GM12878 (cell line): ENCODE results near the gene CBFA2T3. TPM values are rescaled to one million over a fixed set of nuclear protein-coding genes. Genes with fewer than 3 reads are reported as not detected.

ENCODE experiments used
- ATAC-seq: fragments of 200-7000 bp; cut with Tn5 transposase; 3 replicates; pipeline ENCODE4 v1.9.1; 2020; ENCODE audit warnings: mild to moderate bottlenecking, moderate library complexity
- BruUV-seq: library from RNA; stranded (reverse); fragments of 400-500 nt; replicated peaks from 2 replicates; lab custom pipeline; 2021; lab: Mats Ljungman, UMichigan
- CTCF ChIA-PET: fragments of 300-600 bp; sonication (Branson Sonifier 250); formaldehyde crosslinking; extraction: SDS; loops from one replicate; lab custom pipeline; 2021; ENCODE audit warnings: inconsistent platforms; lab: Yijun Ruan, JAX
- POLR2A ChIA-PET: fragments of 350-600 bp; formaldehyde crosslinking; extraction: SDS; loops from one replicate; lab custom pipeline; 2021; ENCODE audit warnings: inconsistent platforms; lab: Charles Lee
- RAD21 ChIA-PET: fragments of 300-600 bp; sonication (Branson Sonifier 250); formaldehyde crosslinking; loops from one replicate; lab custom pipeline; 2023; ENCODE audit warnings: antibody characterized with exemption; ENCODE audit not compliant: unreplicated experiment; lab: Charles Lee
- SMC1A ChIA-PET: fragments of 300-600 bp; sonication (Branson Sonifier 250); formaldehyde crosslinking; loops from one replicate; lab custom pipeline; 2023; ENCODE audit not compliant: unreplicated experiment, uncharacterized antibody; lab: Charles Lee
- DNase-seq: peaks from one replicate; pipeline ENCODE4 v3.0.0-alpha.2; 2011; ENCODE audit warnings: low read depth, low spot score
- FAIRE-seq: peaks from 3 replicates; lab custom pipeline; 2011; peaks lifted over from hg19 to GRCh38; lab: Jason Lieb, UNC
- H2AFZ ChIP-seq: 2 replicates; pipeline ENCODE4 v1.6.0; 2011; ENCODE audit warnings: low read depth, low read length, control low read depth; ENCODE audit not compliant: control insufficient read depth
- H3K27ac ChIP-seq: 2 replicates; pipeline ENCODE4 v1.5.1; 2011; ENCODE audit warnings: control low read depth; ENCODE audit not compliant: control insufficient read depth, insufficient read depth
- H3K27me3 ChIP-seq, 2 experiments: replicated peaks in 1 of 2; 2 replicates each; pipeline versions ENCODE4 v1.6.0 to v1.6.1; 2011; ENCODE audit warnings: low read length in 1 of 2; ENCODE audit not compliant: control insufficient read depth in 2 of 2, insufficient read depth in 2 of 2
- H3K36me3 ChIP-seq, 2 experiments: 2 replicates each; pipeline ENCODE4 v1.5.1; 2011; ENCODE audit warnings: low read length in 1 of 2; ENCODE audit not compliant: control insufficient read depth in 2 of 2, insufficient read depth in 2 of 2
- H3K4me1 ChIP-seq: 2 replicates; pipeline ENCODE4 v1.6.1; 2011; ENCODE audit warnings: mild to moderate bottlenecking, low read length, moderate library complexity, mixed read lengths; ENCODE audit not compliant: control insufficient read depth, insufficient read depth
- H3K4me2 ChIP-seq: 2 replicates; pipeline ENCODE4 v1.6.0; 2011; ENCODE audit warnings: control low read depth; ENCODE audit not compliant: control insufficient read depth, insufficient read depth
- H3K4me3 ChIP-seq: fragments of 200-600 bp; sonication (generic); 2 replicates; pipeline ENCODE4 v1.5.1; 2016
- H3K79me2 ChIP-seq: 2 replicates; pipeline ENCODE4 v1.6.0; 2011; ENCODE audit warnings: low read length; ENCODE audit not compliant: control insufficient read depth, insufficient read depth
- H3K9ac ChIP-seq: 2 replicates; pipeline ENCODE4 v1.8.0; 2011; ENCODE audit warnings: low read length, control low read depth, mixed read lengths; ENCODE audit not compliant: control insufficient read depth, insufficient read depth
- H3K9me3 ChIP-seq: replicated peaks from 3 replicates; pipeline ENCODE4 v1.5.1; 2011; ENCODE audit warnings: mild to moderate bottlenecking, low read length; ENCODE audit not compliant: control insufficient read depth, insufficient read depth
- H4K20me1 ChIP-seq: 2 replicates; pipeline ENCODE4 v1.6.0; 2011; ENCODE audit not compliant: control insufficient read depth, insufficient read depth
- BMI1 ChIP-seq: fragments of 450-650 bp; IDR thresholded peaks from 2 replicates; pipeline ENCODE4 v1.6.1; 2016; ENCODE audit warnings: mild to moderate bottlenecking, moderate library complexity, borderline replicate concordance
- CTCF ChIP-seq, 3 experiments: IDR thresholded peaks in 2 of 3; conservative IDR thresholded peaks in 1 of 3; 2 replicates each; pipeline ENCODE4 v1.5.1; 2011; ENCODE audit warnings: low read depth in 3 of 3, low read length in 3 of 3, mild to moderate bottlenecking in 3 of 3, control low read depth in 2 of 3, moderate library complexity in 2 of 3, inconsistent platforms in 1 of 3, mixed read lengths in 1 of 3; ENCODE audit not compliant: control insufficient read depth in 2 of 3, insufficient read depth in 1 of 3; ENCODE audit errors: extremely low read depth in 1 of 3
- E2F8 ChIP-seq: fragments of 450-650 bp; IDR thresholded peaks from 2 replicates; pipeline ENCODE4 v1.6.1; 2018; ENCODE audit warnings: mild to moderate bottlenecking, low read depth, moderate library complexity; ENCODE audit not compliant: partially characterized antibody
- ETV6 ChIP-seq, 2 experiments: fragments of 450-650 bp in 1 of 2; IDR thresholded peaks in 1 of 2; conservative IDR thresholded peaks in 1 of 2; 2 replicates each; pipeline ENCODE4 v1.6.1; 2014; ENCODE audit warnings: antibody characterized with exemption in 1 of 2, borderline replicate concordance in 1 of 2, low read depth in 1 of 2, mild to moderate bottlenecking in 1 of 2, moderate library complexity in 1 of 2
- HDAC6 ChIP-seq: fragments of 200-600 bp; sonication (generic); IDR thresholded peaks from one replicate; pipeline ENCODE4 v1.8.0; 2017; ENCODE audit warnings: antibody characterized with exemption; ENCODE audit not compliant: unreplicated experiment
- MXI1 ChIP-seq: fragments of 150-350 bp; IDR thresholded peaks from 2 replicates; pipeline ENCODE4 v1.6.1; 2011; ENCODE audit warnings: low read depth, mild to moderate bottlenecking, inconsistent platforms, low read length, improper control_type of control experiment
- NFYB ChIP-seq: IDR thresholded peaks from 2 replicates; pipeline ENCODE4 v1.6.1; 2011; ENCODE audit warnings: low read depth, mild to moderate bottlenecking, low read length, improper control_type of control experiment, moderate library complexity; ENCODE audit not compliant: insufficient read depth
- RCOR1 ChIP-seq: conservative IDR thresholded peaks from 2 replicates; pipeline ENCODE4 v1.6.1; 2012; ENCODE audit warnings: low read depth, low read length, improper control_type of control experiment
- SMAD5 ChIP-seq: IDR thresholded peaks from 2 replicates; pipeline ENCODE4 v1.6.1; 2016; ENCODE audit warnings: antibody characterized with exemption, low read depth
- SPI1 ChIP-seq: IDR thresholded peaks from 2 replicates; pipeline ENCODE4 v1.6.1; 2011; ENCODE audit warnings: low read depth, mild to moderate bottlenecking, low read length, moderate library complexity, borderline replicate concordance; ENCODE audit not compliant: insufficient read depth
- STAT3 ChIP-seq: IDR thresholded peaks from 2 replicates; pipeline ENCODE4 v1.6.1; 2011; ENCODE audit warnings: low read depth, low read length, improper control_type of control experiment
- TCF12 ChIP-seq: IDR thresholded peaks from 2 replicates; pipeline ENCODE4 v1.6.1; 2011; ENCODE audit warnings: low read depth, mild to moderate bottlenecking, low read length
- ZBTB33 ChIP-seq: fragments of 450-650 bp; IDR thresholded peaks from 2 replicates; pipeline ENCODE4 v1.6.1; 2017; ENCODE audit warnings: mild to moderate bottlenecking
- WGBS: methylation state at CpG from one replicate; pipeline ENCODE4 v1.1.6; 2016; ENCODE audit warnings: low lambda C conversion rate; ENCODE audit not compliant: insufficient replicate concordance, insufficient coverage; ENCODE audit errors: missing lambda C conversion rate; 5-methylcytosine and 5-hydroxymethylcytosine counted together
- in situ Hi-C: fragments of 300-500 bp; cut with MboI; formaldehyde crosslinking; loops from 9 replicates; pipeline ENCODE4 v1.14.3; 2018; ENCODE audit warnings: mixed read lengths
- intact Hi-C: fragments of 100-400 bp; cut with micrococcal nuclease; formaldehyde crosslinking; loops from one replicate; pipeline ENCODE4 v1.14.2; 2022; ENCODE audit not compliant: unreplicated experiment
- polyA plus RNA-seq, 11 experiments: library from polyadenylated mRNA; depleted of rRNA in 4 of 11; unstranded in 6 of 11; stranded (reverse) in 5 of 11; fragments of >200 nt; fragmentation: Nextera tagmentation in 4 of 11; fragmentation: Illumina TruSeq in 1 of 11; extraction: Ambion mirVana in 4 of 11; extraction: Trizol in 1 of 11; gene quantifications; 1 replicate in 1 of 11; 2 replicates in 10 of 11; pipeline versions ENCODE4 v1.2.1 to v1.2.3, GENCODE V29; 2011 to 2016; ENCODE audit warnings: inconsistent platforms in 2 of 11, missing spikeins in 2 of 11, low read depth in 1 of 11
- total RNA-seq, 4 experiments: library from RNA; depleted of rRNA in 3 of 4; stranded (reverse); fragments of >200 nt in 3 of 4; fragmentation: Illumina TruSeq in 1 of 4; extraction: Trizol in 1 of 4; gene quantifications; 2 replicates each; pipeline versions ENCODE4 v1.2.1 to v1.2.3, GENCODE V29; 2013 to 2021

CBFA2T3 gene
- total and polyA plus RNA-seq, 10 of the 15 experiments (the other 5 are each of a cell fraction or from before 2014, with no cell fraction given) = 0.69 to 42.6 (median 4.5) TPM

- no peaks in the 10 kb centered on the region for H4K20me1 ChIP-seq
- no peak overlapping the region for H3K4me2 ChIP-seq
- H3K36me3 ChIP-seq = no peaks in the 10 kb centered on the region; a peak in 3 of 4 replicates
- ChIA-PET SMC1A (interaction anchor here (0.6 kb wide), 1 partner anchor 15 kb away, joined by 3 read pairs; no protein-coding TSS in a partner anchor), RAD21 (no interaction called here), POLR2A (no interaction called here), CTCF (no interaction called here)
- BruUV-seq = no TSS peak
- H3K27me3 ChIP-seq = no peaks in the 10 kb centered on the region
- 95% methylated on average over 32 of the region's 34 CpGs for WGBS
- H3K4me3 ChIP-seq = no peak overlapping the region
- ATAC-seq (no peak), DNase-seq (no peak), FAIRE-seq (no peak)
- H3K9me3 ChIP-seq = no peaks in the 10 kb centered on the region
- H2AFZ ChIP-seq = no peak overlapping the region
- no peaks in the 10 kb centered on the region for H3K79me2 ChIP-seq
- intact Hi-C loops = no loop called here
- in situ Hi-C loops = no loop called here
- H3K9ac ChIP-seq = no peak overlapping the region
- H3K4me1 ChIP-seq = no peaks in the 10 kb centered on the region
- H3K27ac ChIP-seq = no peak overlapping the region
- TF ChIP-seq HDAC6 = no peak
- TF ChIP-seq ETV6 (conservative IDR thresholded peaks at IDR 0.05 in 1 of 2, IDR thresholded peaks at IDR 0.05 in 1 of 2; ENCODE audit: borderline replicate concordance in 1 of 2, low read depth in 1 of 2) = no peak
- no peak for TF ChIP-seq SPI1
- TF ChIP-seq NFYB = no peak
- no peak for TF ChIP-seq BMI1
- TF ChIP-seq STAT3 = no peak
- no peak for TF ChIP-seq ZBTB33
- TF ChIP-seq MXI1 = no peak
- no peak for TF ChIP-seq TCF12
- no peak for TF ChIP-seq RCOR1
- no peak for TF ChIP-seq SMAD5
- TF ChIP-seq E2F8 = no peak
- no peak for TF ChIP-seq CTCF (IDR thresholded peaks at IDR 0.05 in 2 of 3, conservative IDR thresholded peaks at IDR 0.05 in 1 of 3; ENCODE audit: control insufficient read depth in 2 of 3, extremely low read depth in 1 of 3, insufficient read depth in 1 of 3, low read depth in 3 of 3, low read length in 3 of 3)
Observed at GRCh38 chr16:88897696-88898425, 79.1 kb downstream of the CBFA2T3 start.
